GM04503 (cell line): ENCODE results near the gene URB1.
"Not testable (repeated sequence)": the region's sequence is repeated elsewhere in the genome, so short reads cannot be mapped to it uniquely, and the experiment has no call there.

Source experiments
- DNase-seq: peaks from one replicate; pipeline ENCODE4 v3.0.0-alpha.2; 2012; ENCODE audit warnings: low read depth

URB1 gene, protein sequence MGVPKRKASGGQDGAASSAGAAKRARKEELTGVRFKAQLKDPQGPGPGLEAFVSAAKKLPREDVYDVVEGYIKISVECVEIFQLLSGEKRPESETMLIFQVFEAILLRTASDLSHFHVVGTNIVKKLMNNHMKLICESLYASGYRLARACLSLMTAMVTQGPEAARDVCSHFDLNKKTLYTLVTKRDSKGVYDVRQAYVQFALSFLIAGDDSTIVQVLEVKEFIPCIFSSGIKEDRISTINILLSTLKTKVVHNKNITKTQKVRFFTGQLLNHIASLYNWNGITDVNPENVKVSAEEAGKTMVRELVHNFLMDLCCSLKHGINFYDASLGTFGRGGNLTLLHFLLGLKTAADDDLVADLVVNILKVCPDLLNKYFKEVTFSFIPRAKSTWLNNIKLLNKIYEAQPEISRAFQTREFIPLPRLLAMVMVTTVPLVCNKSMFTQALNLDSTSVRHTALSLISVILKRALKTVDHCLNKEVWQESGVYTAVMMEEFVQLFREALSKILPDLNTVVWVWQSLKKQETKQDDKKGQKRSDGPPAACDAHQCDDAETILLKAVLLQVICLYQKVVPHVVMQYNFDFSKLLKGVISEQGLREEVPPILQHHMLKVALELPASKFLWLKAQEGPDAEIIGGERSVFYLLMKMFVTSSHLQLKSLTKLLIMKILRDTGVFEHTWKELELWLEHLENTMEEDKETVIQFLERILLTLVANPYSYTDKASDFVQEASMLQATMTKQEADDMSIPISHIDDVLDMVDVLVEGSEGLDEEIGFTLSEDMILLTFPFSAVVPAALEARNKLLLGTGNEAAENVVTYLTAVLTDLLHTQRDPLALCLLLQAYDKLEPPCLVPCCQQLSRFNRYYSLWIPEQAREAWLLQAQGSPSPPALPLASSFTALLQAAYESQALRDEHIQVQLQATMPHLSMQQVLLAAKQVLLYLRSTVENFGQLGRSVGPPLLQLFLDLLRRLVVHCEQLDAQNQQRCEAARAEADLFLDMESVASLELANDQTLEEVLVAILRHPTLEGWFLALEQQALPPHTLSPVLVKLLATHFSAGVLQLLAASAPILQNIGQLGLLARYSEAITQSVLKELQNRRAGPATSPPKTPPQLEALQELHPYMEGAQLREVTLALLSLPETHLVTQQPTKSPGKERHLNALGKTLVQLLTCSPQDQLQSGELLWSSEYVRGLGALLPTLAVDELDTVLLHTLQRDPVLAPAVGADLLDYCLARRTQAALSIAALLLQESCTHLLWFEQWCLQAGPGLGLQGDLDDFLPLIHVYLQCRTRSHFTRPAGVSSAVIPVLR (N-terminal part only)

DNA sequence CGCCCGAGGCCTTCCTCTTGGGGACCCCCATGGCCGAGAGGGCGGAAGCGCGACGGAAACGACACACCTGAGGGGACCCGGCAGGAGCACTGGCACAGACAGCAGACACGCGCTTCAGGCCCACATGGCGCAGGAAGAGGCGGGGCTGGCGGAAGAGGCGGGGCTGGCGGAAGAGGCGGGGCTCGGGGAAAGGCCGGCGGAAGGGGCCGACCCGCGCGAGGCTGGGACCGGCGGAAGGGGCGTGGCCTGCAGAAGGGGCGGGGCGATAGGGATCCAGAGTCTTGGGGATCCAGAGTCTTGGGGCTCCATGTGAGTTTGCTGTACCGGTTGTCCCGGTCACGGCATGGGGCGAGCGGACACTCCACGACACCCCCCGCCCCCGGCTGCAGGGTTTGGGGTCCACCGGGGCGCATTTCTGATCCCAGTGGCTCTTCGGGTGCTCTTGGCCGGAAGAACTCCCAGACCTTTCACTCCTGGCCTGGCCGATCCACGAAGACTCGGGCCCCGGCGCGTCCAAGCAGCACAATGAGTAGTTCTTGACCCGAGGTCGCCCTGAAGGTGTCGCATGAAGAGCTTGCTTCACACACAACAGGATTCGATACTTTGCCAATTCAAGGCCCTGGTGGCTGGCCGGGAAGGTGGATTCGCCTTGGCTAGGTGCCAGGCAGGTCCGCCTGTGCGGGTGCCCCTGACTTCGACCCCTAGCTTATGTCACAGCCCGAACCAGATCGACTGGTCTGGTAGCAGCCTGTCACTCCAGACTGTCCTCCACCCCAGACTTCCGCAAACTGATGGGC lies at the start of gene URB1:
TSS of gene URB1 (minus strand) at position 133 of the 797 bp plus-strand sequence. CDS start at position 31, 102 bp downstream.
- DNase-seq: no peak

DNA sequence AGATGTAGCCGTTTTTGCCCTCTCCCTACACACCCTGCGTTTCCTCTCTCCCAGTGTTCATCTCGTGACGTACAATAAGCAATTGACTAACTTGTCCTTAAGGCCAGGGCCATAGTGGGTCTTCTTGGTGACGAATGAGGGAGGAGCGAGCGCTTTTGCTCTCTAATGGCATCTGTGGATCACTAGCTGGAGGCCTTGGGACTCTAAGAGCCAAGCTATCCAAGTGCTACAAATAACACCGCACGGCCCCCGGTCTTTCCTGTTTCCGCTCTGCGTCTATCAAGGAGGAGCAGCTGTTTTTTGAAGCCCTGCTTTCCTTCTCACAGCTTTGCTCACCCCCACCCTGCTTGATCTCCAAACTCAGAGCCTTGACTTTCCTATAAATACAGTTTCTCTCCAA lies 44.9 kb upstream of the URB1 start:
- DNase-seq: no peak

DNA sequence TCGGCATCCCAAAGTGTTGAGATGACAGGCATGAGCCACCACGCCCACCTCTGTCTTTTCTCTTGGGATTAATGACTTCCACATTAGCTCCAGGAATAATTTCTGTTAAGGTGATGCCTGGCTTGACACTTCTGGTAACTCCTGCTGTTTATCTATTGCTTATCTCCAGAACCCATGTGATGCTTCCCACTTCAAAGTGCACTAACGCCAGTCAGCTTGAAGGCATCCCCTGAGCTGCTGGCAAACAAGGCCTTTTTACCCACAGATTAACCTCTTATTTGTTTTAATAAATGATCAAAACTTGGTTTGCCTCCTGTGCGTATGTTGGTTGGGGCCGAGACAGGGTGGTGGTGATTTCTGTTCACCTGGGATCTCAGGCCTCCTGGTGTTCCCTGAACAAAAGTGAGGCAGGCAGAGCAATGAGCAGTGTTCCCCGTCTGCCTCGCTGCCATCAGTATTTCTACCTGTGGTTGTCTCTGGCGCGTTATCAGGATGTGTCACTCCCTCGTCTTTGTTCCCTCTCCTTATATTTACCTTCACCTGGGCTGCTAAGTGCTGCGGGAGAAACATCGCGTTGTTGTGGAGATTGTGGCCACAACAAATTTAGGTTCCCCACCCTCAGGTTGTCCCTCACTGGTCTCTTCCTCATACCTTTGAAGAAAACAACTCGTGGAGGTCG lies 40.3 kb upstream of the URB1 start:
- DNase-seq: not testable (repeated sequence)

DNA sequence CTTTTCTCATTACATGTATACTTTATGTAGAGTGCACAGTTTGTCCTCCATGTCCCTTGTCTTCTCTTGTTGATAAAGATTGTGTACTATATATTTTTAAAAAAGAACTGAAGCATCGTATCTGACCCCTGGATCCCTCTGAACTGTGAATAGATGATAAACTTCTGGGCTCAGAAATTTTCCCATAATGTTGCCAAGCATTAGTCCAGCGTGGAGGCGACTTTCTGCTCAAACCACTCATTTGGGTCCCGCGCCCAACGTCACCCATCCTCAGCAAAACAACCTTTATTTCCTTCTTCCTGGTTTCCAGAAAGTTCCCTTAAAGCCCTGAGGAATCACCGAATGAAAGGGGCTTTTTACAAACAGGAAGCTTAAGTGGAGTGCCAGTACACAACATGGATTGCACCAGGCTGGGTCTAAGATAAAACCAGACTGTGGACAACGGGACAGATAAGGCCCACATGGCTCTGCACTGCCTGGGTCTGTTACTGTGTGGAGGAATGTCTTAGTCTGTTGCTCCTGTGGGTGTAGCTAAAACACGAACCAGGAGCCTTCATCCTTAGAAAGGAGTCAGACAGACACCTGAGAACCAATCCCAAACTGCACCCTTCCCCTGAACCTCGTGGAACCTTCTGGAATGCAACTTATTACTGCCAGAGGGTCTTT lies 35.3 kb upstream of the URB1 start:
- no peak for DNase-seq

DNA sequence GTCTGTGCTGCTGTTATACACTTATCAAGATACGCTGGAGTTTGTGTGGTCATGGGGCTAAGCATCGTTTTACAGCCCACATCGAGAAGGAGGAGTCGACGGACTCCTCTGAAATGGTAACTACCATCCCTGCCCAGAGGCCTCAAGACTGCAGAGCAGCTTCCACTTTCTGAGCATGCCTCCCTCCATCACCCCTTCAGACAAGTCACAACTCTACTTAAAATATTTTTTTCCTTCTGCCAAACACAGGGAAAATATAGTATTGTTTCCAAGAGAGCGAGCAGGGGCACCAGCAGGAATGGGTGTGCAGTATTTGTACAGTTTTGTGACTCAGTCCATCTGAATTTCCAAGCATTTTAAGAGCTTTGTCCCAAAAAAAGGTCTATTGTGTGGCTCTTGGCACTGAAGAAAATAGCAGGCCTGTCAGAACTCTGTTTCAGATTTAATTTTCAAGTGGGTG lies 33.8 kb upstream of the URB1 start:
- no peak for DNase-seq

DNA sequence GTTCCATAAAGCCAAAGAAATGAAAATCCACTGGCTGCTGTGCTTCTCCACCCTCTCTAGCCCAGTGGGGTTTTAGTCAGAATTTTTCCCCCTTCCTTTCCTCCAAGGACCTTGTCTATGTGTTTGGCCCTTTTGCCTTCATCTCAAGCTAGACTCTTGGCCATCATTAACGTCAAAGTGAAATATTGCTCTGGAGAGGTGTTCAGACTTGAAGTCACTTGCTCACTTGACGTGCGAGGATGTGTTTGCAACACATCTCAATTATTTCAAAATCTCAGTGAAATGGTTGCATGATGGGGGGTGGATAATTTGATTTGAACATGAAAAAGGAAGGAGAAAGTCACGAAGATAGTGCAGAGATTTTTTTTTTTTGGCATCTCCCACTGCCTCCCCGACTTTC lies 33.3 kb upstream of the URB1 start:
- no peak for DNase-seq

DNA sequence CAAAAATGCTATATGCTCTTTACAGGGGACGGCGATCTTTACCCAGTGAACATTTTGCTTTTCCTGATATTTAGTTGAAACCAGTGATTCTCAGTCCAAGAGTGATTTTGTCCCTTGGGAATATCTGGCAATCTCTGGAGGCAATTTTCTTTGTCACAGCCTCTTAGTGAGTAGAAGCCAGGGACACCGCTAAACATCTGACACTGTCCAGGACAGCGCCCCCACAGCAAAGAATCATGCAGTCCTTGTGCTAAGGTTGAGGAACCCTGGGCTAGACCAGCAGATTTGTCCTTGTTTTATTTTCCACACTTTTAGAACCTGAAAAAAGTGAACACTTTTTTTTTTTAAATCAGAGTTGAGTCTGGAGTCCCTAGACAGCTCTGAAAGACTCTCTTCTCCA lies 32.8 kb upstream of the URB1 start:
- DNase-seq: no peak

DNA sequence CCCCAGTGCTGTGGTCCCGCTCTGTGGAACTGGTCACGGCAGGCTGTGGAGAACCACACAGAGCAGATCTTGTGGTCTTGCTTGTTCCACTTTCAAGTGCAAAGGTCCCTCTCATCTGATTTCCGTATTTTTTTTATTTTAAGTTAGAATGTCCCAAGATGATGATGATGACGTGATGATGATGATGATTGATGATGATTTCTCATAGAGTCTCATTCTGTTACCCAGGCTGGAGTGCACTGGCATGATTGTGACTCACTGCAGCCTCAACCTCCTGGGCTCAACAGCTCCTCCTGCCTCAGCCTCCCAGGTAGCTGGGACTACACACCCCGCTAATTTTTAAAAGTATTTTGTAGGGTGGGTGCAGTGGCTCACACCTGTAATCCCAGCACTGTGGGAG lies 31.9 kb upstream of the URB1 start:
- DNase-seq: no peak

DNA sequence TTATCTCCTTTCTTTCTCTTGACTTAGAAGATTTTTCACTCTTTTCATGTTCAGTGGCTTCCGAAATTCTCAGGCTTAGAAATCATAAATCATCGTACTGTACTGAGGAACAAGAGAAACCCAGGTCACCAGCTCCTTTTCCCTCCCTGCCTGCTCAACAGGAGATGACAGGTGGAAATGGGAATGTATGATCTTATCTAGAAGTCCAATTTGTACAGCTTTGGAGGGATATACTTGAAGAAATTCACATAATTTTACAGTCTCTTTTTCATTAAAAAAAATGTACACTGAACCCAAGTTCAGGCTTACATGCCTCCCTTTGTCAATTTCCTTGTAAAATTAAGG lies 31.4 kb upstream of the URB1 start:
- DNase-seq: no peak

DNA sequence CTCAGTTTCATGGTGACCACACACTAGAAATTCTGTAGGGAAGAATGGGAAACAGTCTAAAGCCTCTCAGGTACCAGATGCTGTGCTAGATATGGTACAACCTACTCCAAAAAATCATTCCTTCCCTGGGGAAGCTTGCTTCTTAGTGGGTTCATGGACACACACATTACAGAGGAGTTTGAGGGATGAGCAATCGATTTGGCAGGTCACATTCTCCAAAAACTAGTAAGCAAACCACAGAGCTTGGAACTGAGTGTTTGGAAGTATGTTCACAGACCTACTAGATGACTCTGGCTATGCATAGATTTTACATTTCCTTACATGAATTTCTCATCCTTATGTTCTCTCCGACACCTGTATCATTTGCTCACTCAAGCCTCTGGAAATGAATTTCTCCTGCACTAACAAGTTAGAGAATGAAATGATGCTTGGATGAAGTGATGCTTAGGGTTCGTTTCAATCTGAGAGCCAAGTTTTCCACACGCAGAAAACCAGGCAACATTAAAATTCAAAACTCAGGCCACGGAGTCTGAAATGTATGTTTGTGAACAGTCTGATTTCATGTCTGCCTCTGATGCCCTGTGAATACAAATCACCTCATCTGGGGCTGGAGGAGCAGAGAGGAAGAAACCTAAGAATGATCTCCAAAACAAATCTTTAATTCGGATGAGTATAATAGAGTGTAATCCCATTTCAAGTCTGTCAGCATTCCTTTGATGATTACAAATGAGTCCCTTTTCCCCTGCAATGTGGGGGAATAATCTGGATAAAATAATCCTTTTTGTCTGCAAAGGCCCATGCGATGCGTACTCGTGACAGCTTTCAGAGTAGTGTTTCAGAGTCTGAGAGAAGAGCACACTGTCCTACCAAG lies 30.7 kb upstream of the URB1 start:
- peak; percentile 82 for DNase-seq

DNA sequence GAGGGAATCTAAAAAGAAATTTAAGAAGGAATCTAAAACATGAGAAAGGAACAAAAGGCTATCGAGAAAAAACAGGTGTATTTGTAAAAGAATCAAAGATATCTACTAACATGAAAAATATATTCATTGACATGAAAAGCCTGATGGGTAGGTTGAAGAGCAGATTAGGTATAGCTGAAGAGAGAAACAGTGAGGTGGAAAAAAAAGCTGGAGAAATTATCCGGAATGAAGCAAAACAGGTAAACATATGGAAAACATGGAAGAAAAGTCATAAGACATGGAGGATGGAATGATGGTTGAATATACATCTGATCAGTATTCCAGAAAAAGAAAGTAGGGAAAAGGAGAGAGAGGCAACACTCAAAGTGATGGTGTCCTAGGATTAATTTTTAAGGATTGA lies 29.3 kb upstream of the URB1 start:
- no peak for DNase-seq

DNA sequence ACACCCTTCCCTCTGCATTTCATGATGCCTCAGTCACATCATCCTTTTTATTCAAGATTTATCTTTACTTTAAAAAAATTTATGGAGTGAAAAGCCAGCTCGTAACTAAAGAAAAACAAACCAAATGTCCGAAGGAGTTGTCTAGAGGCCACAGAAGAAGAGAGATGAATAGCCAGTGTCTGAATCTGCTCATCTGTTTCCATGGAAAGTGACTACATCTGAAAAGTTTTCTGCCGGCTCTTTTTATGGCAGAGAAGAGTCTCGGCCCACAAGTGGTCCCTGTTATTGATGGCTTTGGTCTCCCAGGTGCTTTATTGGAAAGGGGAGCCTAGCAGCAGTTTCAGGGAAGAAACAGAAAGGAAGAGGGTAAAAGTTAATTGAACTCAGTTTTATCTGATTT lies 25.3 kb upstream of the URB1 start:
- no peak for DNase-seq

DNA sequence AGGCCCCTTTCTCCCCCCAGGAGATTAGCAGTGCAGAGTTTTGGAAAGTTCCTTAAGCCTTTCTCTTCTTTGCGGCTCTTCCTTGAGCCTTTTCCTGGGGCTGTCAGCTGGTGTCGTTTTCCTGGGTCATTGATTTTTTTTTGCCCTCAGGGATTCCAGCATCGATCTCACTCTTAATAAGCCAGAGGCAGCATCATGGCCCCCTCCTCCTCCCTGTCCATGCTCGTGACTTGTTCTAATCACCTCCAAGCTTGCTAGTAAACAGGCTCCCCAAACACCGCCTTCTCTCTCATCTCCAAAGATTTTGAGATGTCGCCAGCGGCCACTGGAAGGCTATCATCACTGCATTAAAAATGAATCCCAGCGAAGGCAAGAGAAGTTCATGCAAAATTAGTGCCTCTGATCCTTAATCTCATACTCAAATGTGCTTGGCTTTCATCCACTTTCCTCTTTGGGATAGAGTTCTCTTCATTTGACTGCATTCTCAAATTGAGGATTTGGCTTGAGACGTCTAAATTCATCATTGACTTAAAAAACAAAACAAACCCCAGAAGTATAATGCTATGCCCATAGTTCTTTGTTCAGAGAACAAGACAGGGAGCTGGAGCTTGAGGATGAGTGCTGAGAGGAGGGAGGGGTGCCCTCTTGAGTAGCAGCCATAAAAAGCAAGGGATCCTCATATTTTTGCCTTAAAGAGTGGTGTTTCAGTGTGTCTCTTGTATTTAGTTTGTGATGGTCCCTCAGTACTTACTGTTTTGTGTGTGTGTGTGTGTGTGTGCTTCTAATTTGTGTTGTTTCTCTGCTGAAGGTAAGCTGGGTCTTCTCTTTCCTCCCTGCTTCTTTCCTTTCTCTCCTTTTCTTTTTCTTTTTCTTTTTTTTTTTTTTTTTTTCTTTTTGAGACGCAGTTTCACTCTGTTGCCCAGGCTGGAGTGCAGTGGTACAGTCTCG lies 22.9 kb upstream of the URB1 start:
- DNase-seq: no peak

DNA sequence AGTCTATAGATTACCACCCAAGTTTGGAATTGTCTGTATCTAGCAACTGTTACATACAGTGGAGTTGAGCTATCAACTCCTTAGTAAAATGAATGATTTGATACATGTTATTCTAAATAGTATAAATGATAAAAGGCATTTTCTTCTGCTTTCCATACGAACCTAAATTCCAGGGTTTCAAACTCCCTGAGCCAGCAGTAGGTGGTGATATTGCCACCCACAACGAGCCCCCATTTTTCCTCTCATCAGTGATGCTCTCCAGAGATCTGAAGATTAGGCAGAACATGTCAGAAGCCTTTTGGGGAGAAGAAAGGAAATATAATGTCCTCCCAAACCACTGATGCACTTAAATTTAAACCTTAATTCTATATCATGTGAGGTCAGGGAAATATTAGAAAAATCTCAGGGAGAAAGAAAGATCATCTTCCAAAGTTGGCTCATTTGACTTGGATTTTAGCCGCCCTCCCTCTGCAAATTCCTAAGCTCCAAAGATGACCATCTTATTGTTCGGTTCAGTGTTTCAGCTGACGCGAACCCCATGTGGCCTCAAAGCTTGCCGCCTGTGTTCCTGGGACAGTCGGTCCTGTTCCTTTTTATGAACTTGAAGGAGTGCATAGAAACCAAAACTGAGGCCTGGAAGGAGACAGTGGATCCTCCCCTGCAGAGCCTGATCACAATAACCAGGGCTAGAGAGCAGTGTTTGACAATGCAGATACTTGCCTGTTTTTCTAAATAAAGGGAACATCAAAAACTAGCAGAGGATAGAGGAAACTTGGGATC lies 22.0 kb upstream of the URB1 start:
- no peak for DNase-seq

DNA sequence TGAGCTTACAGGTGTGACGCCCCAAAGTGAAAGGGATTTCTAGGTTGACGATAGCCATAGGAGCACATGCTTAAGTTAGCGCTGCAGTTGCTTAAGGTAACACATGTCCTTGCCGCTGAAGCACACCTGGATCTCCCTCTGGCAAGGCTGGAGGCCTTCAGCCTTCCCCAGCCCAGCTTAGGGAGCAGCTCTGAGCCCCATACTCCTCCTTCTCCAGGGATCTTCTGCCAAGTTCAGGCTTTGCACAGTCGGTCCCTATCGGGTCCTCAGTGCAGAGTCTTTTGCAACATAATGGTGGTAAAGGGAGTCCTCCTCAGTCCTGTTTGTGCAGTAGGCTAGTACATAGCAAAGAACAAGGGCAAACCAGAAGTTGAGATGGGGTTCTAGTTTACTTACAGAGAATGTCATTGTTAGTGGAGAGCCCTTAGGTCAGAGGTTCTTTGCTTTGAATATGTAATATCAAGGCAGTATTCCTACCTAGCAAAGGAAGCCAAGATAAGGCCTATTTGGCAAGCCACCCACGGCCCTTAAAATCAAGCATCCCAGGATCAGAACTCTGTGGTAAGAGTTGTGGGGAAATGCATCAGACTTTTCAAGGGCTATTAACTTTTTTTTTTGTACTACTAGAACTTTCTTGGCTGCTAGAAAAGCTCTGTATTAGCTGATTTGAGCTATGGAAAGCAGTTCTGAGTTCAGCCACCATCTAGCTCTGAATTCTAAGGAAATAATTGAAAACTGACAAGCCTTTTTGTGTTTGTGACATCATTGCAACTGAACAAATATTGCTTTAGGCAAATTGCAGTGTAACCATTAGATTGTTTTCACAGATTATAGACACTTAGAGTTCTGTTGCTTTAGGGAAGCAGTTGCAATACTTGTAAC lies 21.1 kb upstream of the URB1 start:
- DNase-seq: no peak

DNA sequence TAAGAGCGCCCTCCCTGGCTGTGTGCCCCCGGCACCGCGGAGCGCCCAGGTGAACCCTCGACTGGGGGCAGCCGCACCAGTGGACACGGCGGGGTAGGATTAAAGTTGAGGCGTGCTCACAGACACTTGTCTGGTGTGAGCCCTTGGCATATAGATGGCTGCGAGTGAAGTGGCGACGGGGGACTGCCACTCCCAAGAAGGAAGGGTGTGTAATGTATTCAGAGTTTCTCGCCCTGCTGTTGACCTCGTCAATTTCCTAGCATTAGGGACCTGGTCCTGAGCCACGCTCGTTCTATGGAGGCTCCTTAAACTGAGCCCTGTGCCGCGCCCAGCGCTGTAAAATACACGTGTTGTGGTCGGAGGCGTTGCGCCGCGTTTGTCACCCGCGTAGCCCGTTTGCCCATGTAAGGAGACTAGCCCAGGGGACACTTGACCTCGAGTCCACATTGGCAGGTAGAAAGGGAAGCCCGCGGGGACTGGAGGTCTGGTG lies 20.2 kb upstream of the URB1 start:
- DNase-seq: no peak
